Vagina (tissue), 2 donors: ENCODE measurements around the gene SLC30A2.

ENCODE experiments used
- CTCF ChIP-seq, 3 experiments: fragments of 450-650 bp in 2 of 3; fragments of 200-600 bp in 1 of 3; sonication (generic) in 1 of 3; IDR thresholded peaks; one replicate each; pipeline ENCODE4 v1.5.1; 2017 to 2019; ENCODE audit warnings: antibody characterized with exemption in 3 of 3, mild to moderate bottlenecking in 2 of 3, moderate library complexity in 2 of 3
- POLR2A ChIP-seq, 2 donors: fragments of 450-650 bp; IDR thresholded peaks; one replicate each; pipeline ENCODE4 v1.6.1; 2017; ENCODE audit warnings: antibody characterized with exemption in 2 of 2, mild to moderate bottlenecking in 2 of 2, moderate library complexity in 2 of 2

- no peak for TF ChIP-seq CTCF (IDR thresholded peaks at IDR 0.05)
- TF ChIP-seq POLR2A (IDR thresholded peaks at IDR 0.05) = no peak
Observed at GRCh38 chr1:25993197-25993951, 52.5 kb downstream of the SLC30A2 start.
